ENCODE results near the gene PPM1K. TPM values are rescaled to one million over a fixed set of nuclear protein-coding genes. Genes with fewer than 3 reads are reported as not detected.

Gene PPM1K
- polyA plus RNA-seq, 1 donor (not counting 4 experiments of a cell fraction or from before 2014, with no cell fraction given) = 9.8 TPM

DNA sequence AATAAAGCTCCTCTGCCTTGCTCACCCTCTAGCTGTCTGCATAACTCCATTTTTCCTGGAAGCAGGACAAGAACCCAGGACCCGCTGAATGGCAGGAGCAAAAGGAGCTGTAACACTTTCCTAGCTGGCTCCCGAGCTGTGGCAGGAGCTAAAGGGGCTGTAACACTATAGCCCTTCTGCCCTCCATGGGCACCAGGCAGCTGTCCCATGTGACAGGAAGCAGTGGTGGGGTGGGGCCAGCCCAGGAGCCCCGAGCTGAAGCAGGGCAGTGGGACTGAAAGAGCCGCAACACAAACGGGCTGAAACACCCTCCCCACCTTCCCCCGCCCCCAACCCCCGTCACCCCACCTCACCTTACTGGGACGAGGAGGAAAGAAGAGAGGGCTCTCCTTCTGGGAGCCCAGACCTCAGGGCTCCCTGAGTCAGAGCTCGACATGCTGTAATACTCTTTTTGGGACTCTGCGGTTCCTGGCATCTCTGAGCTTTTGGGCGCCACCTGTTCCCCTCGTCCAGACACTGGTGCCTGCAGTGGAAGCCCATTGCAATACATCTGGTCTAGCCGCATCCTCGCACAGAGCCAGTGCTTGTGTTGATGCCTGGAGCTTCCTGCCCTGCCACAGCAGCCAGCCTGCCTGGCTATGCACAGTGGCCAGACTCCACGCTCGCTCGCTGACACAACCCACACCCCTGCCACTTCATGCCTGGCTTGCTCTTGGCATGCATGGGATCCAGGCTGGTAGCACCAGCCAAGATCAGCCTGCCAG, 39.4 kb downstream of the PPM1K start:
- Histone ChIP-seq H4K20me1 (ENCODE audit: control insufficient read depth, extremely low read depth, insufficient read depth, low read length) (no peaks in the 10 kb centered on the region), H2AFZ (ENCODE audit: control insufficient read depth, low read length) (no peak overlapping the region), H3K36me3 (ENCODE audit: control insufficient read depth in 2 of 2, extremely low read depth in 1 of 2, insufficient read depth in 2 of 2, low read length in 2 of 2) (no peaks in the 10 kb centered on the region), H3K4me1 (ENCODE audit: control insufficient read depth, extremely low read depth, insufficient read depth, low read length) (no peaks in the 10 kb centered on the region), H3K9ac (ENCODE audit: control insufficient read depth, extremely low read depth, insufficient read depth, low read length) (no peak overlapping the region), H3K9me1 (ENCODE audit: control insufficient read depth, extremely low read depth, insufficient read depth, low read length) (no peaks in the 10 kb centered on the region), H3K9me3 (ENCODE audit: control insufficient read depth, low read depth, low read length) (no peaks in the 10 kb centered on the region), H3K79me2 (ENCODE audit: control insufficient read depth, insufficient read depth, low read length) (no peaks in the 10 kb centered on the region), H3K27me3 (ENCODE audit: control insufficient read depth, extremely low read depth, insufficient read depth, low read length) (no peaks in the 10 kb centered on the region), H3K4me2 (ENCODE audit: control insufficient read depth, extremely low read depth, insufficient read depth, low read depth, low read length) (no peak overlapping the region), H3K4me3 (ENCODE audit: control insufficient read depth in 2 of 3, extremely low read depth in 1 of 3, insufficient read depth in 2 of 3, low read depth in 1 of 3, low read length in 3 of 3) (no peak overlapping the region), H3K27ac (ENCODE audit: control insufficient read depth, insufficient read depth, low read length) (no peak overlapping the region)
- dilution Hi-C loops (cut with MboI; ENCODE audit: extremely low pct_ligation_motif_present, low sequenced_read_pairs) = loop anchor here (25.0 kb wide), 1 partner anchor 267 kb away; the partner anchor contains the start of gene PYURF
- no peak for DNase-seq (ENCODE audit: low read depth, low spot score)
- TF ChIP-seq CTCF (optimal IDR thresholded peaks at IDR 0.05 in 1 of 3, IDR thresholded peaks at IDR 0.05 in 1 of 3, conservative IDR thresholded peaks at IDR 0.05 in 1 of 3; ENCODE audit: extremely low read depth in 1 of 3, insufficient read depth in 2 of 3, low read length in 3 of 3) (no peak), EZH2 (IDR thresholded peaks at IDR 0.05; ENCODE audit: low read length) (no peak)
- no peak for FAIRE-seq

- Histone ChIP-seq H3K27ac (ENCODE audit: control insufficient read depth, insufficient read depth, low read length) (no peak overlapping the region), H3K79me2 (ENCODE audit: control insufficient read depth, insufficient read depth, low read length) (no peaks in the 10 kb centered on the region), H3K27me3 (ENCODE audit: control insufficient read depth, extremely low read depth, insufficient read depth, low read length) (no peaks in the 10 kb centered on the region), H4K20me1 (ENCODE audit: control insufficient read depth, extremely low read depth, insufficient read depth, low read length) (no peaks in the 10 kb centered on the region), H3K4me1 (ENCODE audit: control insufficient read depth, extremely low read depth, insufficient read depth, low read length) (no peaks in the 10 kb centered on the region), H3K36me3 (ENCODE audit: control insufficient read depth in 2 of 2, extremely low read depth in 1 of 2, insufficient read depth in 2 of 2, low read length in 2 of 2) (no peaks in the 10 kb centered on the region), H3K9me3 (ENCODE audit: control insufficient read depth, low read depth, low read length) (no peaks in the 10 kb centered on the region), H3K4me3 (ENCODE audit: control insufficient read depth in 2 of 3, extremely low read depth in 1 of 3, insufficient read depth in 2 of 3, low read depth in 1 of 3, low read length in 3 of 3) (no peak overlapping the region), H3K9me1 (ENCODE audit: control insufficient read depth, extremely low read depth, insufficient read depth, low read length) (no peaks in the 10 kb centered on the region), H3K9ac (ENCODE audit: control insufficient read depth, extremely low read depth, insufficient read depth, low read length) (no peak overlapping the region), H2AFZ (ENCODE audit: control insufficient read depth, low read length) (no peak overlapping the region), H3K4me2 (ENCODE audit: control insufficient read depth, extremely low read depth, insufficient read depth, low read depth, low read length) (no peak overlapping the region)
- FAIRE-seq (no peak), DNase-seq (ENCODE audit: low read depth, low spot score) (no peak)
- TF ChIP-seq EZH2 (IDR thresholded peaks at IDR 0.05; ENCODE audit: low read length) (no peak), CTCF (optimal IDR thresholded peaks at IDR 0.05 in 1 of 3, IDR thresholded peaks at IDR 0.05 in 1 of 3, conservative IDR thresholded peaks at IDR 0.05 in 1 of 3; ENCODE audit: extremely low read depth in 1 of 3, insufficient read depth in 2 of 3, low read length in 3 of 3) (no peak)
- dilution Hi-C loops (cut with MboI; ENCODE audit: extremely low pct_ligation_motif_present, low sequenced_read_pairs) = loop anchor here (25.0 kb wide), 1 partner anchor 268 kb away; the partner anchor contains the start of gene PYURF
Observed at GRCh38 chr4:88244056-88244455, 40.3 kb downstream of the PPM1K start.

Data from keratinocyte (primary cell).